GM08714 (cell line): ENCODE measurements around the gene NME3.
"Not testable (repeated sequence)": the region's sequence is repeated elsewhere in the genome, so short reads cannot be mapped to it uniquely, and the experiment has no call there.

ENCODE experiments used
- H3K4me3 ChIP-seq: fragments of 200-500 bp; sonication (Bioruptor generic); 2 replicates; pipeline ENCODE4 v1.5.1; 2014; ENCODE audit warnings: mild to moderate bottlenecking, low read length, inconsistent platforms
- ZNF274 ChIP-seq: IDR thresholded peaks from 2 replicates; pipeline ENCODE4 v1.6.1; 2012; ENCODE audit warnings: mild to moderate bottlenecking, low read depth, low read length

Gene NME3

DNA sequence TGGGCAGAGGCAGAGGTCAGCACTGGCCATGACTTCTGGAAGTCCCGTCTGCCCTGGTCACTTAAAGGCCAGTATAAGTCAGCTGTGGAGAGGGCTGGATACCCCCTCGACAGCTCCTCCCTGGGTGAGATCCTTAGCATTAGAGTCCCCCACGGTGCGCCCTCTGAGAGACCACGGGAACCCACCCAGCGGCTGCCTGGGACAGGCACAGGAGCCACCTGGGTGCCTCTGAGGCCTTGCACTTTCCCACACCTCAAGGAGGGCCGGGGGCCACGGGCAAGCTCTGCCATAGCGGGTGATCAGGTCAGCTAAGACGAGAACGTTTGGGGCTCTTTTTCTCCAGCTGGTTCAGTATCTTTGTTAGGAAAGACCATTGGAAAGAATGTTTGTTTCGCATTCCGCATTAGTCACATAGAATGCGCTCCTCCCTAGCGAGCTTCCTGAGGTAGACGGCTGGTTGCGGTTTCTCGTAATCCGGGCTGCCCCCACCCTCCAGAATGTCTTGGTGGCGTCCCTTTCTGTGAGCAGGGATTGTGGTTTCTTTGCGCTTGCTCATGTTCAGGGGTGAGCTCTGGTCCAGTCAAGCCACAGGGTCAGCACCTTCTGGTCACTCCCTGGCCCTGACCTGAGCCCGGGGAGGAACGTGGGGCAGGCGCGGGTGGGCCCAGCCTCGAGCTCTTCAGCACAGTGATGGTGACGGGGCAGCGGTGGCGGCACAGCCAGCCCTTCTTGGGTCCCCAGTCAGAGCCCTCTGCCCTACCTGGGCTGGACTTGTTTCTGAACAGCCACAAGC lies 25.2 kb downstream of the NME3 start:
- no peak for TF ChIP-seq ZNF274
- no peak overlapping the region for H3K4me3 ChIP-seq

DNA sequence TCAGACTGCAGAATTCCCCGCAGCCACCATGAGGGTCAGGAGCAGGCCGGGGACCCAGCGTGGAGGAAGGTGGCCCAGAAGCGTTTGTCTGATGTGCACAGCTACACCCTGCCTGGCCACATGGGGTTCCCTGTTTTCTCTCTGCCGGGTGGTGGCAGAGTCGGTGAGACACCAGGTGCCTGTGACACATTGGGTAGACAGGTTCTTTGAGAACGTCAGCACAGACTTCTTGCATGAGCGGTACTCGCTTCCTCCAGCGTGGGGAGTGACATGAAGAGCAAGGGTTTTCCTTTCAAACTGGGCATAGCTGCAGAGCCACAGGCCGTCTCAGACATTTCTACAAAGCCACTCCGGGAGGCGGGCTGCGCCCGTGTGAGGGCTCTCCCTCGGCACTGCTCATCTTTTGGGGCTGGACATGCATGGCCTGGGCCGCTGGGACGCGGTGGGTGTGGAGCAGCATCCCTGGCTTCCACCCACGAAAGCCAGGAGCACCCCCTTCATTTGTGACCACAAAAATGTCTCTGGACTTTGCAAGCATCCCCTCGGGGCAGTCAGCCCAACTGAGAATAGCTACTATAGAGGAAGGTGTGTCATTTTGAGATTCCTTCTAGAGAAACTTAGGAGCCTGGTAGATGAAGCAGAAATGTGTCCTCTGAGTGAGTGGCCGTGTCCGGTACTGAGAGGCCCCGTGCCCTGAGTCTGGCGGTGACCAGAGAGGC lies 26.0 kb downstream of the NME3 start:
- TF ChIP-seq ZNF274, result no peak
- H3K4me3 ChIP-seq, result no peak overlapping the region

DNA sequence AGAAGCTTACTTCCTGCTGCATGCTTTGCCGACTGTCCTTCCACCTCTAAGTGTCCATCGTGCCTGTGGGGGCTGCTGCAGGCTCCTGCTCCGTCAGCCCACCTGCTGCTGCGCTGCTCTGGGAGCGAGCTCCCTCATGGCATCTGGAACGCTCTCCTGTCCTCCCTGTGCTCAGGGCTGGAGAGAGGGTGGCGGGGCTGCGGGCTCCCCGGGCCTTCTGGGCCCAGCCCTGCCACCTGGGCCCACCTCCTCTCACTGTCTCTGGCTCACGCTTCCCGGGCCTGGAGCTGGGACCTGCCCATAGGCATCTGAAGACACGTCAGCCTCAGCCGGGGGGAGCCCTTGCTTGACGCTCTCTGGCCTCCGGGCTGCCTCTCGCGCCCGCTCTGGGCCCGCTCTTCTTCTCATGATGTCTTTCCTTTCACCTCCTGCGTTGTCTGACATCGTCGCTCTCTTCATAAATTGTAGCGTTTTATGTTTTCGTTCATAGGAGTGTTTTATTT lies 27.0 kb downstream of the NME3 start:
- H3K4me3 ChIP-seq, result no peak overlapping the region
- no peak for TF ChIP-seq ZNF274

DNA sequence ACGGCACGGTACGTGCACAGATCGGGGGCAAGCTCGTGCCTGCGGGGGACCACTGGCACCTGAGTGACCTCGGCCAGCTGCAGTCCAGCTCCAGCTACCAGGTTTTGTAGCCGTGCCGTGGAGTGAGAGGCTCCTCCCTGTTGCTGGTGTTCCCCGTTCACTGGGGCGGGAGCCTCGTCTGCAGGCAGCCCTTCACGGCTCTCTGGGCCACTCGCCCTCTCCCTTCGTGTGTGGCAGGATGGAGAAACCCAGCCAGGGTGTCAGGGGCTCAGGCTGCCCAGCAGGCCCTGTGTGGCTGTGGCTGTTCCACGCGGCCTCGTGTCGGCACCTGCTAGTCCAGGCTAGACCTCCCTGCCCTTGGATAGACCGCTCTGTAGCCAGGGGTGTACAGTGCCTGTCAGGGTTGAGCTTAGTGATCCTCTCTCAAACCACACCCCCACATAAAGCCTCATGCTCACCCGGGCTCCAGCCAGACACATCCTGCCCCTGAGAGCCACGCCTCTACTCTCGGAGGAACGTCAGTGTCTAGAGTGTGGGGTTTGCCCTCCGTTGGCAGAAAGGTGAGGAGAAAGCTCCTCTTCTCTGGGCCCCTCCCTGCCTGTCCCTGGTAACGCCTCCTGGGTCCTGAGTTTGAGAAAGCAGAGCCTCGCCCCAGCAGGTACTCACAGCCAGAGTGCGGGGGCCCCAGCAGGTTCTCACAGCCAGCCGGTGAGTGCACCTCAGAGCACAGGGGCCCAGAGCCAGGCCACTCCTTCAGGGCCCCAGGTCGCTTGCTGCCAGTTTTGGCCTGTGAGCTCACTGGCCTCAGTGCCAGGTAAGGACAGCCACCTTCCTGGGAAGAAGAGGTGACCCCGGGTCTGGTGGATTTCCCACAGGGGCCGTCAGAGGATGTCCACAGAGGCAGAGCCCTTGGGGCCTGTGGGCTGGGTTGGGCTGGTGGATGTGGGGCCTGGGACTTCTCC lies 27.7 kb downstream of the NME3 start:
- no peak overlapping the region for H3K4me3 ChIP-seq
- no peak for TF ChIP-seq ZNF274

DNA sequence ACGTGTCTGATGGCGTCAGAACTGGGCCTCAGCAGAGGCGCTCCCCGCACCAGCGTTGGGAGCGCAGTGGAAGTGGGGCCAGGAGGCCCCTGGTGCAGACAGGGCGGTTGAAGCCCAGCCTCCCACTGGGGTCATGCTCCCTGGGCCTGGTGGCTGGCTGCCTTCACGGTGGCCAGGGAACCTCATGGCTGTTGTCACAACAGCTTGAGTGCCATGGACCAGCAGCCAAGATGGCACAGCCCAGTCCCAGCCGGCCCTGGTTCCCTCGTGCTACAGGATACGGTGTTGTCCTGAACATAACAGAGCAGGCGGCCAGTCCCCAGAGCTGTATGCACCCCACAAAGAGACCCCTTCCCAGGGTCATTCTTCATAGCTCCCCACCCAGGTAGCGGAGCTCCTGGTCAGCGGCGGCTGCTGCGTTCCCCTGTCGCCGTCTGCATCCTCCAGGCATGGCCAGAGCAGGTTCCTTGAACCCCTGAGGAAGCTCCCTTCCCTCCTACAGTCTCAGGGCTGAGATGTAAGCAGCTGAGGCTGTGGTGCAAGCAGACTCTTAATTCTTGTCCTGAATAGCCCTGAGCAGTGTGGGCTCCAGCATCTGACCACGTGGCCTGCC lies 29.7 kb downstream of the NME3 start:
- no peak for TF ChIP-seq ZNF274
- no peak overlapping the region for H3K4me3 ChIP-seq

DNA sequence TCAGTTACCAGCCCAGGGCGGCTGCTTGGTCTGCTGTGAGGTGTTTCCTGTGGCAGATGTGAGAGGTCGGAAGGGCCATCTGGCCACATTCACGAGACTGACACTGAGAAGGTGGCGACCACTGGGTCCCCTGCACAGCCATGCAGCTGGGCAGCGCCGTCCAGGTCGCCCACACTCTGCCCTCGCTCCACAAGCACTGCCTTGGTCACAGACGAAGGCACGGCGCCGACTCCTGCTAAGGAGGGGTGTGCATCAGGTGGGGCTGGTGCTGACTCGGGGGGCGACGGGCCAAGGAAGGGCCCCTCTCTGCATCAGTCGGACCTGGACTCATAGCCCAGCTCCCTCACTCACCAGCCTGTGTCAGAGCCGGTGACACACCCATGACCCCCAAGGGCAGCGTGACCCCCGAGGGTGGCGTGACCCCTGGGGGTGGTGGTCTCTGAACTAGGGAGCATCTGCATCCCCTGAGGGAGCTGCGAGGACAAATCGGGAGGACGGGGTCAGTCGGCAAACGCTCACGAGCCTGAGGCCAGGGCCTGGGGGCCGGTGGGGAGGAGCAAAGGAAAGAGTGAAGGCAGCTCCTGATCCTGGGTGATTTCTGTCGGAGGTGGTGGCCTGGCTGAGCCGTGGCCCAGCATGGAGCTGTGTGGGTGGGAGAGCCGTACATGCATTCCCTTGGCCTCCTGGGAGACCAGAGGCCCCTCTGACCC lies 30.4 kb downstream of the NME3 start:
- no peak overlapping the region for H3K4me3 ChIP-seq
- TF ChIP-seq ZNF274, result no peak

DNA sequence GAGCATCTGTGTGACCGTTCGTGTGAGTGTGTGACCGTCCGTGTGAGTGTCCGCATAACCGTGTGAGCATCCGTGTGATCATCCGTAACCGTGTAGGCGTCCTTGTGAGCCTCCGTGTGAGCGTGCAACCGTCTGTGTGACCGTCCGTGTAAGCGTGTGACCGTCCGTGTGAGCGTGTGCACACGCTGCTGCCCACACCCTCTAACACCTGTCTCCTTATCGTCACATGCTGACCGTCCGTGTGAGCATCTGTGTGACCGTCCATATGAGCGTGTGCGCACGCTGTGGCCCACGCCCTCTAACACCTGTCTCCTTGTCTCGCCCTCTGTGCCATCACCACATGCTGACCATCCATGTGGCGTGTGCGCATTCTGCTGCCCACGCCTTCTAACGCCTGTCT lies 31.1 kb downstream of the NME3 start:
- no peak for TF ChIP-seq ZNF274
- no peak overlapping the region for H3K4me3 ChIP-seq

DNA sequence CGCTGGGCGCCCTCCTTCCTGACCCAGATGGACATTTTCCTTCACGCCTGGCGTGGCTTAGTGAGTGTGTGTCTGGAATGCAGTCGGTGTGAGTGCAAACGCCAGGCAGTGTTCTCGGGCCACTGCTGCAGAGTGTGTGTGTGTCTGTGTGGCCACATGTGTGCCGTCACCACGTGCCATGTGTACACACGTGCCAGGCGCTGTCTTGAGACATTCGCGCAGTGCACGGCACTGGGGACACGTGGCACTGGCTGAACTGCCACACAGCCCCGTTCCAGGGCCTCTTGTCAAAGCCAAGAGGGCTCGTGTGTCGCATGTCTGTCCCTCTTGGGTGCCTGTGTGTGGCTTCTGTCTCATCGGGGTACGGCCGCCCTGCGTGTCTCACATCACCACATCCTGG lies 36.5 kb downstream of the NME3 start:
- H3K4me3 ChIP-seq, result no peak overlapping the region
- no peak for TF ChIP-seq ZNF274

DNA sequence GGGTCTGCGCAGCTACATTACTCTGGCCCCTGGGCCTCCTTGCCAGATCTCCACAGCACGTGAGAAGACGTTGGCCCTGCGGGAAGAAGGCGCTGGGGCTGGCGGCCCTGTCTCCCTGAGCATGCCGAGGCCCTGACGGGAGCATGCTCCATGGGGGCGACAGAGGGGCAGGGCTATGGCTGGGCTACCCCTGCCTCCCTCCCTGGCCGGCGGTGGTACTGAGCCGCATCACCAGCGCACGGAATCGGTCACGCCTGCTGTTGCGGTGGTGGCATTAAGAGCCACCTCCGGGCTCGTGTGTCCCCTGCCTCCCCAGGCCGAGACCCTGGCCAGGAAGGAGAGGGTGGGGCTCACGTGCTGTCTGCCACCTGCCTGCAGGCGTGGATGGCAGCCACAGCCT lies 37.2 kb downstream of the NME3 start:
- TF ChIP-seq ZNF274, result no peak
- no peak overlapping the region for H3K4me3 ChIP-seq

DNA sequence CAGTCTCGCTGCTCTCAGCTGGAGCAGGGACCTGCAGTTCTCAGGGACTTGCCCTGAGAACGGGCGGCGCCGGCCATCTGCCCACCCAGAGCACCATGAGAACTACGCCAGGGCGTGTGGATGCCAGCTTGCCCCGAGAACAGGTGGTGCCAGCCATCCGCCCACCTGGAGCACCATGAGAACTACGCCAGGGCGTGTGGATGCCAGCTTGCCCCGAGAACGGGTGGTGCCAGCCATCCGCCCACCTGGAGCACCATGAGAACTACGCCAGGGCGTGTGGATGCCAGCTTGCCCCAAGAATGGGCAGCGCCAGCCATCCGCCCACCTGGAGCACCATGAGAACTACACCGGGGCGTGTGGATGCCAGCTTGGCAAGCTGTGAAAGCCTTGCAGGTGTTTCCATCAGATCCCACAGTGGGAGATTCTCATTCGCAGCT lies 38.8 kb downstream of the NME3 start:
- H3K4me3 ChIP-seq, result not testable (repeated sequence)

DNA sequence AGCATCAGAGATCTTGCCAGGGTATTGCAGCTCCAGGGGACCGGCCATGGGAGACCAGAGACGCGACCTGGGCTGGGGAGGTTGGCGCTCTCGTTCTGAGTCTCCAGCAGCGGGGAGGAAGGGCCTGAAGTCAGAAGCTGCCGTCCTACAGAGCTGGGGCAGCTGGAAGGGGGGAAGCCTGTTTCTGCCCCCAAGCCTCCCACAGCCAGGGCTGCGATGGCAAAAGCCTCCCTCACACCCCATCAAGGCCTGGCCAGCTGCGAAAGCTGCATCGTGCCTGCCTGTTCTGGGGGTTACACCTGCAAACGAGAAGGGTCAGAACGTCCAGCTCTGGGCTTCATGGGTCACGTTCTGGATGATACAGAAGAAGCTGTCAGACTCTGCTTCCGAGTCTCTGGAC lies 39.3 kb downstream of the NME3 start:
- H3K4me3 ChIP-seq, result no peak overlapping the region
- TF ChIP-seq ZNF274, result no peak

DNA sequence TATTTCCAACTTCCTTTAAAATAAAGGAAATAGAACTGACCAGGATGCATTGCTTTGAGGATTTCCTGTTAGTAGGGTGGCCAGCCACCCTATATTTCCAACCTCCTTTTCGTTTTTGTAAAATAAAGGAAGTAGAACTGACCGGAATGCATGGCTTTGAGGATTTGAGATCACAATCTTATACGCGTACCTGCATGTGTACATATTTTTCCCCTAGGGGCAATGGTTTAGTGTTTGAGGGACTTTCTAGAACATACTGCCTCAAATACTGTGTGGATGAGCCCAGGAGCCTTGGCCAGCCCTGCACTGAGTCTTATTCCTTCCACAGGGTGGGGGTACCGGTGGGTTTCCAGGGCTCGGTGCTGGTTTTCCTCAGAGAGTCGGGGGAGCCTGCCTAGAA lies 39.7 kb downstream of the NME3 start:
- no peak overlapping the region for H3K4me3 ChIP-seq
- no peak for TF ChIP-seq ZNF274

DNA sequence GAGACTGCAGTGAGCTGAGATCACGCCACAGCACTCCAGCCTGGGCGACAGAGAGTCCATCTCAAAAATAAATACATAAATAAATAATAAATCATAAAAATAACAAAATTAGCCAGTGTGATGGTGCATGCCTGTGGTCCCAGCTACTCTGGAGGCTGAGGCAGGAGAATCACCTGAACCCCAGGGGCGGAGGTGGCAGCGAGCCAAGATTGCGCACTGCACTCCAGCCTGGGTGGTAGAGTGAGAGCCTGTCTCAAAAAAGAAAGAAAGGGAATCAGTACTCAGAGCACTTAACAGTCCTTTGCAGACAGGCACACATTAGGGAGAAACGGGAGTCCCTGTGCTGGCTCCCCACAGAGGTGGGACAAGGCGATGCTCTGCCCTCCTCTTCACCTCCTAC lies 40.3 kb downstream of the NME3 start:
- H3K4me3 ChIP-seq, result no peak overlapping the region
- no peak for TF ChIP-seq ZNF274
